CD4-positive, alpha-beta T cell treated with Interleukin-17A for 1 hour (primary cell): ENCODE results near the gene PRG2.

ENCODE experiments used
- DNase-seq: peaks from one replicate; pipeline ENCODE4 v3.0.0-alpha.2; 2020

The PRG2 gene

GRCh38 chr11:57390535-57390934, at the start of gene PRG2:
TSS of gene PRG2 (minus strand) at chr11:57390650. CDS start at chr11:57389944, 706 bp downstream.
- DNase-seq: no peak

DNA sequence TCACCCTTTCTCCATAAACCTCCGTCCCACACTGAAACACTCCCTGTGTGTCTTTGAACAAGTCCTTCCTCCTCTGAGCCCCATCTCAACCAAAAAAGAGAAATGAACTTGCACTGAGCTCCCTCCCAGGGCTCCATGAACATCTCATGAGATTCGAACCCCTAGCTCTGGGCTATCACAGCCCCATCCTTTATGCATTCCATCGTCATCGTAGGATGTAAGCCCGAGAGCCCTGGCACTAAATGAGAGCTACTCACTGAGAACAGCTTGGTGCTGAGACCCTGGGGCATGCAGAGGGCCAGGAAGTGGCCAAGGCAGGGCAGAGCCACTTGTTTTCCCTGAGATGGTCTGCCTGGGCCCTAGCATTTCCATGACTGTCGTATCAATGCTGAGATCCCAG, 49.3 kb upstream of the PRG2 start:
- no peak for DNase-seq

- no peak for DNase-seq
Observed at GRCh38 chr11:57438345-57439285, 48.2 kb upstream of the PRG2 start.

DNA sequence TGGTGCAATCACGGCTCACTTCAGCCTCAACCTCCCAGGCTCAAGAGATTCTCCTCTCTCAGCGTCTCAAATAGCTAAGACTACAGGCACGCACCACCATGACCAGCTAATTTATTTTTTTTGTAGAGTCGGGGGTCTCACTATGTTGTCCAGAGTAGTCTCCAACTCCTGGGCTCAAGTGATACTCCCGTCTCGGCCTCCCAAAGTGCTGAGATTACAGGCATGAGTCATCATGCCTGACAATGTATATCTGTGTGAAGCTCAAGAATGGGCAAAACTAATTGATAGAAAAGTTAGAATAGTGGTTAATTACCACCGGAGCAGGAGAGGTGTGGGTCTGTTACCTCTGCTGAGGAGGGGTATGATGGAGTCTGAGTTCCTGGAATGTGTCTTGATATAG, 45.6 kb upstream of the PRG2 start:
- DNase-seq: no peak

GRCh38 chr11:57434640-57435546, 44.4 kb upstream of the PRG2 start:
- no peak for DNase-seq

GRCh38 chr11:57432714-57433163, 42.3 kb upstream of the PRG2 start:
- DNase-seq: no peak

DNA sequence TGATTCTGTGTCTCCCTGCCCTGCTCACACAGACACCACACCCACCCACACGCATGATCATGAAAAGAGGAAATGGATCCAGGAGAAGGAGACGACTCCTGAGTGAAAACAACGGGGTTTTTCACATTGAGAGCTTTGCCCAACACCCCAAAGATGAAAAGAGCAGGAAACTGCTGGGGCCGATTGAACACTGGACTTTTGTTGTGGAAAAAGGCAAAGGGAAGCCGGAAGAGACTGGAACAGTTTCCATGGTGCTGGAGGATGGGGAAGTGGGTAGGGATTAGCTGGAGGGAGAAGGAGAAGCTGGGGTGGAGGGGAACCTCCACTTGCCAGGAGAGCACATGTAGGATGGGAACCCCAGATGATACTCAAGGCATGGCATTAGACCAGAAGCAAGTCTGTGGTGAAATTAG, 41.7 kb upstream of the PRG2 start:
- no peak for DNase-seq

- DNase-seq: no peak
Observed at GRCh38 chr11:57430952-57431351, 40.5 kb upstream of the PRG2 start.

DNA sequence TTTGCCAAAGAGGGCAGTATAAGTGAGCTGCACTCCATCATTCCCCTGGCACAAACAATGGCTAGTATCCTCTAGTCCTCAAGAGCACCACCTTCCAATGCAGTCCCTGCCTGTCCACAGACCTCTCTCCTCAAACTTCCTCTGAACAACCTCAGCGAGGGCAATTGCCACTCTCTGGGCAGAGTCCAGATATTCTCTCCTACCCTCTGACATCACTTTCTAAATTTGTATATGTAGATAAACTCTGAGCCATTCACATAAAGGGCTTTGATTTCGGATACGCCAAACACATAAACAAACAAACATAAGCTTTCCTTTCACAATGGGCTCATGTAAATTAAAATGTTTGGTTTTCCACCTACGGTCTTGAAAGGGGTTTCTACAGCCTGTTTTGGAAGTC, 39.5 kb upstream of the PRG2 start:
- DNase-seq: no peak

DNA sequence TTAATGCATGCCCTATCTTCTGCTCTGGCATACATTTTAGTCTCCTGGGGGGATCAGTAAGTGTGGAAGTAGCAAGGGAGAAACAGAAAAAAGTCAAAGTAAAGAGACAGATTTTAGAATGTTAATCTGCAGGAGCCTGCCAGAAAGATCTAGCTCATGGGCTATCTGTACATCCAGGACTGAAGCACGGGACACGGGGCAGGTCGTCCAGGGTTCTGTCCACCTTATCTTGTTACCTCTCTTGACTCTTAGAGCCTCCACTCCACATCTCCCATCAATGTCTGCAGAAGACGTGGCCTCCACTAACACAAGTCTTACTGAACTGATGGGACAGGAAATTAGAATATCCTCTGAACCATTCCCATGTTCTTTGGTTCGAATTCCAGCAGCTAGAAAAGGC, 38.2 kb upstream of the PRG2 start:
- DNase-seq: no peak

DNA sequence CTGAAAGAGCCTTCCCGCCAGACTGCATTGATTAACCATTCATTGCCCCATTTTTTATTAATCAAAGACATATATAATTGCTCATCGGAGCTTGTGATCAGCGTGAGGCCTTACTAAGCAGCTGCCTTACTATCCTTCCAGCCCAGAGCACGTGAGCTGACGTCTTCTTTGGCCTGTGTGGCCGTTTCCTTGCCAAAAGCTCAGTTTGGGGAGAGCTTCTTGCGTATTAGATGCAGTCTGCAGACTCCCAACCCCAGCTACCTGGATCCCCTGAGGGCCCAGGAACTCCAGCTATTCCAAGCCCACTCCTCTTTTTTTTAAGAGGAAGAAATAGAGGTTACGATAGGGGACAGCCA, 37.3 kb upstream of the PRG2 start:
- DNase-seq: no peak

GRCh38 chr11:57426929-57427726, 36.7 kb upstream of the PRG2 start, which contains the start of gene SLC43A3:
TSS of gene SLC43A3 (minus strand) at chr11:57427121. CDS start at chr11:57426172, 949 bp downstream.
- peak; percentile 67 for DNase-seq

- DNase-seq: no peak
Observed at GRCh38 chr11:57426439-57426928, 36.0 kb upstream of the PRG2 start.

DNA sequence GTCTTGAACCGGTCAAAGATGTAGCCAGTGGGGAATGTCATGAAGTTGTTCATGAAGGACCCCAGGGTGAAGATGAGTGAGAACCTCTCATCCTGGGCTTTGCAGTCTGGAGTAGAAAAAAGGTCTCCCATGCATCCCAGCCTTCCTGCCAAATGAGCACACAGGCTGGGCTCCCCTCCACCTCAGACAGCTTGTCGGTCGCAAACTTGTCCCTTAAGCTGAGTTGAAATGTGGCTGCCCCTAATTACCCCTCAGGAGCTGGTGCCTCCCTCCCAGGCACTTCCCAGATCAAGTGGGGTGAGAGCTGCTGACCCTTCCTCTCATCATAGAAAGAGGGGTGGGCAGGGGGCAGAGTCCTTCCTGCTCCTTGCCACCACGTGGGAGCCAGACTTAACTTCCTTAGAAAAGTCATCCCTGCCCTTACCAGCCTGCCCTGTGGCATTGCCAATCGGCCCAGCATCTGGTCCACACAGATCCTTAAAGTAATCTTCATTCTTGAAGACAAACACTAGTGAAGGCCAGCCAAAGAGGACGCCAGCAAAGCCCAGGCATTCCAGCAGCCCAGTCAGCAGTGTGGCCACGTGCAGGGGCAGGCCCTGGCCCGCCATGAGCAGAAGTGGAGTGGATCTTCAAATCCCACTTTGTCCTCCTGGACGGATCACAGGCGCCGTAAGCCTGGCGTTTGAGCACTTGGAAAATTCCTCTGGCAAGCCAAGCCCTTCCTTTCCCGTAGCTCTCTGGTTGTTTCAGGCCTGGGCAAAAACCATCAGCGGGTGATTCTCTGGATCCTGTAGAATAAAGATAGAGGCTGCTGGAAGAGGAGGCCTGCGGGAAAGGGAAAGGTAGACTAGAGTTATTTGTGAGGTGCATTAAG, 35.4 kb upstream of the PRG2 start:
- no peak for DNase-seq

DNA sequence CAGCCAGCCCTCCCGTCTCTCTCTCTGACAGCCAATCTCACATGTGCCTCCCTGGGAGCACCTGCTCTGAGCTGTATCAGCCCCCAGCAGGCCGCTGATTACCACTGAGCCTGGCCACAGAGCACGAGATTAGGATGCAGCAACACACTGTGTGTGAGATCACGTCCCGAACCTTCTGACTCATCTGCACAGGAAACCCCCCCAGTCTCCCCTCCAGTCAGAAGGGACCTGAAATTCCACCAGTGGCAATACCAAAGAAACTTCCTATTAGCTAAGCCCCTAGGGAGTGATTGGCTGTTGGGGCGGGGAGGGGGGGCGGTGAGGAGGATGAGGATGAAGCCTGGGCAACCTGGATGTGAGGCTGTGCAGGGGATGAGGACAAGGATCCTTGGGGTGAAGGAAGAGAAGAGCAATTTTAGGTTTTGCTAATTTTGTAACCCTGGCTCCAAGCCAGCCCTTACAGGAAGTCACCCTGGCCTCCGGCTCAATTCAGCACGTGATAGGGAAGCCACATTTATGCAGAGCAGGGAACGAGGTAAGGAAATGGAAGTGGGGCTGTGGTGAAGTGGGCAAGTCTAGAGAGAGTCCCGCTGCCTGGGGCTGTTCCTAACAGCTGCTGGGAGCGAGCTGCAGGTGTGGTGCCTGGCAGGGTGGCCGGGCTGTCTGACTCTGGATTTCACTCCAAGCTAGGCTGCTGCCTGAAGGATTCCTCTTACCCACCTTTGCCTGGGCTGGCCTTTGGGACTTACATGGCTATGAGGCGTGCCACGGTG, 34.5 kb upstream of the PRG2 start:
- peak; percentile 86 for DNase-seq

DNA sequence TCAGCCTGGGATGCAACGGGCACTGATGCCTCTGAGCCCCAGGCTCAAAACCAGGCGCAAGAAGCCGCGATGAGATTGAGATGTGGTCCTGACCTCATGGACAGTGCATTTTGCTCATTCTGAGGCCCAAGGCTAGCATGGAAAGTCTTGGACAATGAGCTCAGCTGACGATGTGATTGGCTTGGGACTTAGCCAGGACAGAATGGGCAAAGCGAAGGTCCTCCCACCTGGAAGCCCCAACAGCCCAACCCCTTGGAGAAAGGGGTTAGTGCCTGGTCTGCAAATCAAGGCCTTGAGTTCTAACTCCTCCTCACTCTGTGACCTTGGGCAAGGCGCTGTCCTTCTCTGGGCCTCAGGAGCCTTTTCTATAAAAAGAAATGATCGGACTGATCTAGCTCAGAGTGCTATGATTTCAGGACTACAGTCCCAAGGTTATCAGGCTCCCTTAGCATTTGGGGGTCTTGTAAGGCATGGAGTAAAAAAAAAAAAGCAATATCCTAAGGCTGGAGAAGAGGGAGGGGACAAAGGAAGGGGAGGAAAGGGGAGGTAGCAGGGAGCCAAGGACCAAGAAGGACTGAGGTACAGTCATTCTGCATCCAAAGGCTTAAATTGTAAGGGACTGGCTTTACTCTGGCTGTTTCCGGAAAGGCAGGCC, 33.8 kb upstream of the PRG2 start:
- DNase-seq: no peak

DNA sequence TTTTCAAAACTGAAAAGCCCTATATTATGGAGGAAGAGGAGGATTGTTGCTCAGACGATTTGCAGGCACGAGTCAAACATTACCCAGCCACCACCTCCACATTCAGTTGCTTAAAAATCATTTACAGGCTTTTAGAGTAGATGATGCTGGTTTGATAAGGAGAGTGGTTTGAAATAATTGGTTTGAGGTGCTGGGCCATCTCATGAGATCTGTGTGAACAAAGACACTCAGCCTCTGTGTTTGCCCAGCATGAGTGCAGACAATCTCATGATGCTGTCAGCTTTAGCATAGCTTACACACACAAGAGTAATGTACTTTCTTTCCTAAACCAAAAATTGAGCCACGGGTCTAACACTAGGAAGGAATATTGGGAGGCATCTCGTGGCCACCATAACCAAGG, 32.2 kb upstream of the PRG2 start:
- no peak for DNase-seq

DNA sequence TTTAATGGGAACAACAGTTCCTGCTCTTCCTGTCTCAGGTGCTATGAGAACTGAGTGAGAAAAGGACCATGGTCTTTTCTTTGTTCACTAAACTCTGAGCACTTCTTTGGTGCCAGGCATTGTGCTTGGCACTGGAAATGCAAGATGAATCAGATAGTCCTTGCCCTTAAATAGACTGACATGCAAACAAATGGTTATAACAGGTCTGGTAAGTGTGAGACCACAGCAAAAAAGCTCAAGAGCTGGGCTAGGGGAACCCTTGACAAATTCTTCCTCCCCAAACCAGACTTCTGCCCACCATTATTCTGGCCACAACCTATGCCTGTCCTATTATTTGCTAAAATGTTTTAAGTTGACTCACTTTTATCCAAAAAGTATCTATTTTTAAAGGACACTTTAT, 31.4 kb upstream of the PRG2 start:
- peak; percentile 22 for DNase-seq

GRCh38 chr11:57421066-57421465, 30.6 kb upstream of the PRG2 start:
- no peak for DNase-seq

GRCh38 chr11:57419146-57419545, 28.7 kb upstream of the PRG2 start:
- DNase-seq: no peak
